GM21786 (cell line): ENCODE measurements around the gene PPT2.
"Not testable (repeated sequence)": the region's sequence is repeated elsewhere in the genome, so short reads cannot be mapped to it uniquely, and the experiment has no call there.

Experiments used
- ATAC-seq: cut with Tn5 transposase; IDR thresholded peaks from one replicate; pipeline ENCODE4 v1.9.1; 2021; ENCODE audit not compliant: unreplicated experiment

The PPT2 gene

DNA sequence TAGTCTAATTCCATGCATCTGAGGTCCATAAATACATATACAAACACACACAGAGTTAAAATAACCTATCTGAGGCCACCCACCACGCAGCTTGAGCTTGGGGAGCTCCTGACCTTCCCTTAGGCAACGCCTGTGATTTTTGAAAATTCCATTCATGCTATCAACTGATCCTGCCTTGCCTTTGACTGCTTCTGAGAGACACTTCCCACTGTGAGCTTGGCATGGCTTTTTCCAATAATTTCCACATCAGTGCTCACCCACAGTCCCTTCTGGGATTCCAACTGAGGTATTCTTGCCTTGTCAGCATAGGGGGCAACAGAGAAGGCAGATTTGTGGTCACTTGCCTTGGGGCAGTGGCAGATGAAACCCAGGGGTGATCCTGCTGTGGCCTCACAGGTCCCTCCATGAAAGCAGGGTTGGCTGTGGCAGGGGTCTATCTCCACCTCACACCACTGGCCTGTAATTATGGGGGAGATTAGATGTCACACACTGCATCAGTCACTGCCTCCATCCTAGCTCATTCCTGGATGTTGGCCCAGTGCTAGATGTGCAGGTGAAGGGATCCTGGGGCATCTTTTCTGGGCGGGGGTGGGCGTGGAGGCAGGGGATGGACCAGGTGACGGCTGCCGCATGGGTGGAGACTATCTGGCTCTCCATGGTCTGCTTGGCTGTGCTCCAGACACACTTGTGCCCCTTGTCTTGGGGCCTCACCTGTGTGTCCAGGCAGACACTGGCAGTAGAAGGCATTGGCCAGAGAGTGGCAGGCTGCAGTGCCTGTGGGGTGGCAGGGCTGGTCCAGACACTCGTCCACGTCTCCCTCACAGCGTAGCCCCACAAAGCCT lies 49.7 kb downstream of the PPT2 start:
- no peak for ATAC-seq

DNA sequence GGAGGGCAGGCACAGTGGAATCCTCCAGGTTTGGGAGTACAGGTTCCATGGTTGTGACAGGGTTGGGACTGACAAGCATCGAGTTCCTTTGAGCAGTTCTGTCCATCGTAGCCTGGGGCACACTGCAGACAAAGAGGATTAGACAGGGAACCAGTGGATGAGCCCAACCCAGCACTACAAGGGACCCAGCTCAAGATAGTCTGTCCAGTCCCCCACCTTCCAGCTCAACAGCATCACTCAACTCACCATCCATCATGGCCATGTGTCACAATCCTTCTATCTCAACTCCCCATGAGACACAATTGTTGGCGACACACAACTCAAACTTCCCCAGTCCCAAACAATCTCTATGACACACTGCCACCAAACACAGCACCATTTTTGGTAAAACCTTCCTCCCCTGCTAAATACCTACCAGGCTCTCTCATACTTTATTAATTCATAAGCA lies 50.4 kb downstream of the PPT2 start:
- ATAC-seq: no peak

DNA sequence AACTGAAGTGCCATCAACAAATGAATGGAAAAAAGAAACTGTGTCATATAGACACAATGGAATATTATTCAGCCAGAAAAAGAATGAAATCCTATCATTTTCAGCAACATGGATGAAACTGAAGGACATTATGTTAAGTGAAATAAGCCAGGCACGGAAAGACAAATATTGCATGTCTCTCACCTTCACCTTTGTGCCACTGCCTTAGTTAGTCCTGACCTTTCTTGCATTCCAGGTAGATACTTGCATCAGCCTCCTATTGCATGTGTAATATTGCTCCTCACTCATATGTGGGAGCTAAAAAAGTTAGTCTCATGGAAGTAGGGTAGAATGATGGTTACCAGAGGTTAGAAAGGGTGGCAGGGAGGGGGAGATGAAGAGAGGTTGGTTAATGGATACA lies 55.1 kb downstream of the PPT2 start:
- no peak for ATAC-seq

DNA sequence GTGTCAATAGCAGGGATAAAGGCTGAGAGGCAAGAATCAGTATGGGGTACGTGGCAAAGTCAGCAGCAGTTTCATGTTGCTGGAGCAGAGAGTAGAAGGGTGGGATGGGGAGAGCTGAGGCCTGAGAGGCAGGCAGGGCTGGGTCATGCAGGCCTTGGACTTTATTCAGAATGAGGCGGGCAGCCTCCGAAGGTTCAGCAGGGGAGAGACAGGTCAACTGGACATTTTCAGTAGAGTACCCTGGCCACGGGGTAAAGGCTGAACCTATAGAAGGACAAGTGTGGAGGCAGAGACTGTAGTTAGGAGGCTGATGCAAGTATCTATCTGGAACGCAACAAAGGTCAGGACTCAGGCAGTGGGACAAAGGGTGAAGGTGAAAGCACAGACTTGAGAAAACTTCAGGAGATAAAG lies 56.3 kb downstream of the PPT2 start:
- no peak for ATAC-seq

DNA sequence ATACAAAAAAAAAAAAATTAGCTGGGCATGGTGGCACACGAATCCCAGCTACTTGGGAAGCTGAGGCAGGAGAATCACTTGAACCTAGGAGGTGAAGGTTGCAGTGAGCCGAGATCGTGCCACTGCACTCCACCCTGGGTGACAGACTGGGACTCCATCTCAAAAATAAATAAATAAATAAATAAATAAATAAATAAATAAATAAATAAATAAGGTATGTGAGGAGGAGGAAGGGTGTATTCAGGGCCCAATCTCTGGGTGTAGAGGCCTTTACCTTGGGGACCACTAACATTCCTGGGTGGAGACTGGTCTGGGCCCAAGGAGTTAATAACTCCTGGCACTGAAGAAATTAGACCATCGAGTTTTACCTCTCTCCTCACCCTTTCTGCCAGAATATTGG lies 57.5 kb downstream of the PPT2 start:
- not testable (repeated sequence) for ATAC-seq

DNA sequence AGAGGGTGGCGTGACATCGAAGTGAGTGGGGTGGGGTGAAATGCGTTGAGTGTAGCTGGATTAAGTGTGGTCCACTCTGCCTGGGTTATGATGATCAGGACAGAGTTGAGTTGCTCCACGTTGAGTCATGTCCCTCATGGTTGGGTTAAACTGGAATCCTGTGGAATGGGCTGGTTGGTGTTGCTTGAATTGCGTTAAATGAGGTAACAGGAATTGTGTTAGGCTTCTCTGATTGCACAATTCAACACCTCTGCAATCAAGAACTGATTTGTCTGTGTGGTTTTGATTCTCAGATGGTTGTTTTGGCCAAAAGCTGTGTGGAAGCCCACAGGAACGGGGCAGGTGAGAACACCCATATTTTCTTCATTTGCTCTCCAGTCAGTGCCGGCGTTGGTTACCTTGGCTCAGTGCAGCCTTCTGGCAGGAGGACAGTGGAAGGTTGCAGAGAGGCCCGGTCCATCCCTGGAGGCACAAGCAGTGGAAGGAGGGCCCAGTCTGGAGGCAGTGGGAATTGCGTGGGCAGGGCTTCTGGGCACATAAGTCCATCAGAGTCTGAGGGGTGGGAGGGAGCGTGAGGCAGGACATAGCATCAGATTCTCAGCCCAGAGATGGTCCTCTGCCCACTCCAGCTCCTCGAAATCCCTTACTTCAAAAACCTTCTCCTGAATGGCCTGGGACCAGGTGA lies 58.3 kb downstream of the PPT2 start:
- no peak for ATAC-seq
